Neutrophil (primary cell): ENCODE data around the gene ARCN1.

ENCODE experiments used
- H3K27ac ChIP-seq: fragments of 200-600 bp; sonication (generic); 2 replicates; pipeline ENCODE4 v1.5.1; 2016; ENCODE audit warnings: mild to moderate bottlenecking, moderate library complexity
- H3K27me3 ChIP-seq: fragments of 200-600 bp; sonication (generic); 2 replicates; pipeline ENCODE4 v1.6.0; 2016; ENCODE audit warnings: mild to moderate bottlenecking
- H3K36me3 ChIP-seq: fragments of 200-600 bp; sonication (generic); 2 replicates; pipeline ENCODE4 v1.5.1; 2017
- H3K4me1 ChIP-seq, 2 experiments: fragments of 200-600 bp in 1 of 2; sonication (generic) in 1 of 2; 1 replicate in 1 of 2; 2 replicates in 1 of 2; pipeline versions ENCODE4 v1.5.1 to v1.6.1; 2013 to 2016; ENCODE audit warnings: low read depth in 1 of 2, low read length in 1 of 2, mild to moderate bottlenecking in 1 of 2, moderate library complexity in 1 of 2; ENCODE audit not compliant: control insufficient read depth in 1 of 2, insufficient read depth in 1 of 2
- H3K4me3 ChIP-seq, 2 experiments: fragments of 200-600 bp in 1 of 2; sonication (generic) in 1 of 2; 1 replicate in 1 of 2; 2 replicates in 1 of 2; pipeline ENCODE4 v1.5.1; 2013 to 2016; ENCODE audit warnings: low read depth in 1 of 2, low read length in 1 of 2, mild to moderate bottlenecking in 1 of 2, moderate library complexity in 1 of 2
- H3K9me3 ChIP-seq: fragments of 200-600 bp; sonication (generic); 2 replicates; pipeline ENCODE4 v1.5.1; 2016
- TF ChIP-seq, protein P1 (sequence below): fragments of 200-600 bp; sonication (generic); IDR thresholded peaks from 2 replicates; pipeline ENCODE4 v1.5.1; 2016; ENCODE audit warnings: antibody characterized with exemption

Gene ARCN1

DNA sequence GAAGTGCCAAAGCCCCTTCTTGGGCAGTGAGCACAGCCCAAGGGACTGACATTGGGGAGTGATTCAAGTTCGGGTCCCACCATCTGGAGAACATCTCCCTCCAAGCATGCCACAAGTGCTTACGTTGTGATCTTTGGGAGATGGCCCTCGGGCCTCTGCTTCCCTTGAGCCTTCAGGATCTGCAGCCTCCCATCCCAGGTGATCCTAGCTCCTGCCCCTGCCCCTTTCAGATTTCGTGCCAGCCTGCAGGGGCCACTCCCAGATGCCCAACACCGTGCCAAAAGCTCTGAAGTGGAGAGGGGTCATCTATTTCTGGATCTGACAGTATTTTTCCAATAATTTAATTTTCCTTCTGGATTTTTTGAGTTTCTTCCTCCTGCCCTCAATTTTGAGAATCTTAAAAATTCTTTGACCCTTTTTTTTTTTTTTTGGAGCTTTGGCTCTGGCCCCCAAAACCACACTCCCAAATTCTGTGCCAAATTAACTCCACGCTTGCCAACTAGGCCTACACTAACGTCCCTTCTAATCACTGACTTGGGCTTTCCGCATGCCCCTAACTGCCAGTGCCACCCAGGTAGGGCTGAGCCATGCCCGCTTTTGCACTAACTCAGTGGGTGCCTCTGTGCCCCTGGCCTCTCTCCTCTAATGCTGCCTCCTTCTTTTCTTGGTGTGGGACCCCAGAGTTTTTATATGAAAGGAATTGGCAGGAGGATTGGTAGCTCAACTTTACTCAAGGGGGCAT lies 60.5 kb downstream of the ARCN1 start:
- no peak overlapping the region for H3K27ac ChIP-seq
- H3K4me1 ChIP-seq, result peaks cover 0 to 3% of the 10 kb centered on the region in 2 experiments
- no peaks in the 10 kb centered on the region for H3K36me3 ChIP-seq
- H3K9me3 ChIP-seq, result no peaks in the 10 kb centered on the region
- peaks cover 16% of the 10 kb centered on the region for H3K27me3 ChIP-seq
- H3K4me3 ChIP-seq, result no peak overlapping the region
- TF ChIP-seq, protein P1, sequence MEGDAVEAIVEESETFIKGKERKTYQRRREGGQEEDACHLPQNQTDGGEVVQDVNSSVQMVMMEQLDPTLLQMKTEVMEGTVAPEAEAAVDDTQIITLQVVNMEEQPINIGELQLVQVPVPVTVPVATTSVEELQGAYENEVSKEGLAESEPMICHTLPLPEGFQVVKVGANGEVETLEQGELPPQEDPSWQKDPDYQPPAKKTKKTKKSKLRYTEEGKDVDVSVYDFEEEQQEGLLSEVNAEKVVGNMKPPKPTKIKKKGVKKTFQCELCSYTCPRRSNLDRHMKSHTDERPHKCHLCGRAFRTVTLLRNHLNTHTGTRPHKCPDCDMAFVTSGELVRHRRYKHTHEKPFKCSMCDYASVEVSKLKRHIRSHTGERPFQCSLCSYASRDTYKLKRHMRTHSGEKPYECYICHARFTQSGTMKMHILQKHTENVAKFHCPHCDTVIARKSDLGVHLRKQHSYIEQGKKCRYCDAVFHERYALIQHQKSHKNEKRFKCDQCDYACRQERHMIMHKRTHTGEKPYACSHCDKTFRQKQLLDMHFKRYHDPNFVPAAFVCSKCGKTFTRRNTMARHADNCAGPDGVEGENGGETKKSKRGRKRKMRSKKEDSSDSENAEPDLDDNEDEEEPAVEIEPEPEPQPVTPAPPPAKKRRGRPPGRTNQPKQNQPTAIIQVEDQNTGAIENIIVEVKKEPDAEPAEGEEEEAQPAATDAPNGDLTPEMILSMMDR, result no peak

DNA sequence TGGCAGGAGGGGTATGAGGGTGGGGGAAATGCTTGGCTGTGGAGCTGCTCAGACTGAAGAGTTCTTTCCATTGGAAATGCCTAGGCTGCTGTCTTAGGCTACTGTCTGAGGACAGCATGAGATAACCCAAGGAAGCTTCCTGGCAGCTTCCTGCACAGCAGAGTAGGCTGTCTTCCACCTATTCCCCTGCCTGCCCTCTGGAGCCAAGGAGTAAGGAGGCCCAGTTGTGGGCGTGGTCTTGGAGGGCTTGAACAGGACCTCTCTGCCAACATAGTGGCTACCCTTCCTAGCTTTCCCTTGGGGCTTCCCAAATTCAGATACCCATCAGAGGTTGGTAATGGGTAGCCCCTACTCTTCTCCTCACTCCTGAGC lies 61.1 kb downstream of the ARCN1 start:
- Histone ChIP-seq H3K4me3 (no peak overlapping the region), H3K36me3 (no peaks in the 10 kb centered on the region), H3K27ac (no peak overlapping the region), H3K27me3 (peaks cover 16% of the 10 kb centered on the region), H3K4me1 (peaks cover 0 to 3% of the 10 kb centered on the region in 2 experiments), H3K9me3 (no peaks in the 10 kb centered on the region)
- TF ChIP-seq, protein P1, result no peak

GRCh38 chr11:118633979-118634378 lies 61.8 kb downstream of the ARCN1 start:
- Histone ChIP-seq H3K27me3 (peaks cover 16% of the 10 kb centered on the region), H3K9me3 (no peaks in the 10 kb centered on the region), H3K27ac (no peak overlapping the region), H3K4me1 (peaks cover 0 to 3% of the 10 kb centered on the region in 2 experiments), H3K36me3 (no peaks in the 10 kb centered on the region), H3K4me3 (no peak overlapping the region)
- TF ChIP-seq, protein P1, result no peak

GRCh38 chr11:118634431-118635236 lies 62.4 kb downstream of the ARCN1 start:
- no peak overlapping the region for H3K4me3 ChIP-seq
- H3K27me3 ChIP-seq, result peaks cover 16% of the 10 kb centered on the region
- H3K4me1 ChIP-seq, result peaks cover 0 to 3% of the 10 kb centered on the region in 2 experiments
- no peaks in the 10 kb centered on the region for H3K36me3 ChIP-seq
- H3K27ac ChIP-seq, result no peak overlapping the region
- TF ChIP-seq, protein P1, result no peak
- no peaks in the 10 kb centered on the region for H3K9me3 ChIP-seq

DNA sequence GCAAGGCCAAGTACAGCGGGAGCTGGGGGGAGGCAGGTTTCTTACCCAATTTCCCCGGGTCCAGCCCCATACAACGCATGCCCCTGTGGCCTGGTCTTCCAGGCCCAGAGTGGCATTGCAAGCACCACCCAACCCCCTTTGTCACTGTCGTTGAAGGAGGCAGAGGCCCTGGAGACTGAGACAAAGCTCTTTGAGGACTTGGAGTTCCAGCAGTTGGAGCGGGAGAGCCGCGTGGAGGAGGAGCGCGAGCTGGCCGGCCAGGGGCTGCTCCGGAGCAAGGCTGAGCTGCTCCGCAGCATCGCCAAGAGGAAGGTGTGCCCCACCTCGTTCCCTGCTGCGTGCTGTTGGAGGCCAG lies 63.0 kb downstream of the ARCN1 start:
- H3K4me3 ChIP-seq, result no peak overlapping the region
- no peaks in the 10 kb centered on the region for H3K36me3 ChIP-seq
- H3K9me3 ChIP-seq, result no peaks in the 10 kb centered on the region
- peaks cover 0 to 3% of the 10 kb centered on the region in 2 experiments for H3K4me1 ChIP-seq
- TF ChIP-seq, protein P1, result no peak
- no peak overlapping the region for H3K27ac ChIP-seq
- peaks cover 16% of the 10 kb centered on the region for H3K27me3 ChIP-seq
